ENCODE measurements around the gene TRIP12. TPM values are rescaled to one million over a fixed set of nuclear protein-coding genes. Genes with fewer than 3 reads are reported as not detected.
A peak's percentile ranks its signal among the peaks of the same experiment; 100 is the strongest.

TRIP12 gene
- total RNA-seq, 1 experiment from 2014 or later, result 166 TPM

DNA sequence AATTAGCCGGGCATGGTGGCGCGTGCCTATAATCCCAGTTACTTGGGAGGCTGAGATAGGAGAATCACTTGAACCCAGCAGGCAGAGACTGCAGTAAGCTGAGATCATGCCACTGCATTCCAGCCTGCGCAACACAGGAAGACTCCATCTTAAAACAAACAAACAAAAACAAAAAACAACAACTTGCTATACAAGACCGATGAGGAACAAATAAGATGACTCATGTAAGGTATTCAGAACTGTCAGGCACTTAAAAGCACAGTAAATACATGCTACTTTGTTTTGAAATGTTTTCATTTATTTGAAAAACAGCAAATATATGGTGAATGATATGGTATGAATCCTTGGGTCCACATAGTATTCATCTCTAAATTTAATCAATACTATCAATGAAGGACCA lies 66.7 kb downstream of the TRIP12 start:
- no CpG with 5 or more reads among the region's 5 CpGs for WGBS (ENCODE audit: extremely low coverage, insufficient read length, low lambda C conversion rate)

More for the DNA sequence above, 66.7 kb downstream of the TRIP12 start:
- Mint-ChIP-seq H3K36me3 (ENCODE audit: insufficient read depth in 1 of 3, low read depth in 3 of 3) (peaks cover 24 to 62% (median 50%) of the 10 kb centered on the region in 3 experiments), H3K4me3 (no peak overlapping the region), H3K9me3 (peaks cover 0 to 4% of the 10 kb centered on the region in 2 experiments; a peak in 1 of 5 replicates), H3K27me3 (ENCODE audit: low read depth) (no peaks in the 10 kb centered on the region), H3K27ac (peak overlapping the region in 1 of 3 experiments; percentile 39; a peak in 1 of 7 replicates), H3K4me1 (peaks cover 0 to 2% of the 10 kb centered on the region in 2 experiments; a peak in 3 of 4 replicates)
- no peak overlapping the region for H4K91ac ChIP-seq (ENCODE audit: insufficient read length, low read depth, low read length)
- no peak overlapping the region for H3K18ac ChIP-seq (ENCODE audit: insufficient read length, low read depth, low read length)
- H4K8ac ChIP-seq (replicated peaks; ENCODE audit: insufficient read length, low read depth, low read length), result no peak overlapping the region
- no peak overlapping the region for H2BK5ac ChIP-seq (ENCODE audit: insufficient read length, low read length)
- no peak overlapping the region for H2BK20ac ChIP-seq (ENCODE audit: low read depth, low read length, poor library complexity, severe bottlenecking)
- H3T11ph ChIP-seq (ENCODE audit: low read length), result no peak overlapping the region
- peaks cover 2% of the 10 kb centered on the region for H3K79me1 ChIP-seq (ENCODE audit: insufficient read depth, low read depth, low read length, poor library complexity, severe bottlenecking)
- no peak overlapping the region for H4K5ac ChIP-seq (ENCODE audit: insufficient read length, low read depth, low read length)
- H3K79me2 ChIP-seq (ENCODE audit: insufficient read depth, low read length), result no peaks in the 10 kb centered on the region; the same call in 1 of the 2 replicates
- TF ChIP-seq CTCF (conservative IDR thresholded peaks at IDR 0.05), result no peak
- no peak overlapping the region for H2AK5ac ChIP-seq (ENCODE audit: insufficient read length, low read length)
- H3K4me1 ChIP-seq (ENCODE audit: insufficient read depth, low read length), result no peaks in the 10 kb centered on the region
- no peak overlapping the region for H2BK120ac ChIP-seq (ENCODE audit: low read depth, low read length, poor library complexity, severe bottlenecking)
- H3K9me3 ChIP-seq (ENCODE audit: control insufficient read depth, low read depth, low read length), result no peaks in the 10 kb centered on the region
- no peak for DNase-seq
- H3K27me3 ChIP-seq (ENCODE audit: insufficient read depth, low read length), result no peaks in the 10 kb centered on the region
- no peak overlapping the region for H2BK15ac ChIP-seq (ENCODE audit: low read depth, low read length)
- no peak overlapping the region for H3K4me2 ChIP-seq (ENCODE audit: insufficient read depth, insufficient read length, low read length)
- no peak overlapping the region for H3K23ac ChIP-seq (ENCODE audit: insufficient read length, low read depth, low read length)
- H3K27ac ChIP-seq (ENCODE audit: insufficient read length, low read depth, low read length), result no peak overlapping the region
- H3K23me2 ChIP-seq (ENCODE audit: insufficient read length, low read depth, low read length, poor library complexity, severe bottlenecking), result no peaks in the 10 kb centered on the region
- no peaks in the 10 kb centered on the region for H4K20me1 ChIP-seq (ENCODE audit: control insufficient read depth, insufficient read depth, insufficient read length)
- H2AFZ ChIP-seq (ENCODE audit: low read length), result no peak overlapping the region
- H3K9ac ChIP-seq (ENCODE audit: extremely low read depth, insufficient read length, low read length), result no peak overlapping the region
- H2BK12ac ChIP-seq (ENCODE audit: insufficient read length, low read depth, low read length), result no peak overlapping the region
- H3K56ac ChIP-seq (ENCODE audit: insufficient read length, low read depth, low read length), result no peak overlapping the region
- H3K14ac ChIP-seq (ENCODE audit: insufficient read depth, low read length), result no peak overlapping the region
- H3K4ac ChIP-seq (ENCODE audit: low read depth, low read length), result no peak overlapping the region

Measured in H9 (cell line).